HG02852 (cell line): ENCODE results near the gene SLC9A5.

ENCODE experiments used
- ATAC-seq: cut with Tn5 transposase; IDR thresholded peaks from one replicate; pipeline ENCODE4 v1.9.1; 2021; ENCODE audit warnings: mild to moderate bottlenecking, moderate library complexity; ENCODE audit not compliant: unreplicated experiment

SLC9A5 gene, protein sequence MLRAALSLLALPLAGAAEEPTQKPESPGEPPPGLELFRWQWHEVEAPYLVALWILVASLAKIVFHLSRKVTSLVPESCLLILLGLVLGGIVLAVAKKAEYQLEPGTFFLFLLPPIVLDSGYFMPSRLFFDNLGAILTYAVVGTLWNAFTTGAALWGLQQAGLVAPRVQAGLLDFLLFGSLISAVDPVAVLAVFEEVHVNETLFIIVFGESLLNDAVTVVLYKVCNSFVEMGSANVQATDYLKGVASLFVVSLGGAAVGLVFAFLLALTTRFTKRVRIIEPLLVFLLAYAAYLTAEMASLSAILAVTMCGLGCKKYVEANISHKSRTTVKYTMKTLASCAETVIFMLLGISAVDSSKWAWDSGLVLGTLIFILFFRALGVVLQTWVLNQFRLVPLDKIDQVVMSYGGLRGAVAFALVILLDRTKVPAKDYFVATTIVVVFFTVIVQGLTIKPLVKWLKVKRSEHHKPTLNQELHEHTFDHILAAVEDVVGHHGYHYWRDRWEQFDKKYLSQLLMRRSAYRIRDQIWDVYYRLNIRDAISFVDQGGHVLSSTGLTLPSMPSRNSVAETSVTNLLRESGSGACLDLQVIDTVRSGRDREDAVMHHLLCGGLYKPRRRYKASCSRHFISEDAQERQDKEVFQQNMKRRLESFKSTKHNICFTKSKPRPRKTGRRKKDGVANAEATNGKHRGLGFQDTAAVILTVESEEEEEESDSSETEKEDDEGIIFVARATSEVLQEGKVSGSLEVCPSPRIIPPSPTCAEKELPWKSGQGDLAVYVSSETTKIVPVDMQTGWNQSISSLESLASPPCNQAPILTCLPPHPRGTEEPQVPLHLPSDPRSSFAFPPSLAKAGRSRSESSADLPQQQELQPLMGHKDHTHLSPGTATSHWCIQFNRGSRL

DNA sequence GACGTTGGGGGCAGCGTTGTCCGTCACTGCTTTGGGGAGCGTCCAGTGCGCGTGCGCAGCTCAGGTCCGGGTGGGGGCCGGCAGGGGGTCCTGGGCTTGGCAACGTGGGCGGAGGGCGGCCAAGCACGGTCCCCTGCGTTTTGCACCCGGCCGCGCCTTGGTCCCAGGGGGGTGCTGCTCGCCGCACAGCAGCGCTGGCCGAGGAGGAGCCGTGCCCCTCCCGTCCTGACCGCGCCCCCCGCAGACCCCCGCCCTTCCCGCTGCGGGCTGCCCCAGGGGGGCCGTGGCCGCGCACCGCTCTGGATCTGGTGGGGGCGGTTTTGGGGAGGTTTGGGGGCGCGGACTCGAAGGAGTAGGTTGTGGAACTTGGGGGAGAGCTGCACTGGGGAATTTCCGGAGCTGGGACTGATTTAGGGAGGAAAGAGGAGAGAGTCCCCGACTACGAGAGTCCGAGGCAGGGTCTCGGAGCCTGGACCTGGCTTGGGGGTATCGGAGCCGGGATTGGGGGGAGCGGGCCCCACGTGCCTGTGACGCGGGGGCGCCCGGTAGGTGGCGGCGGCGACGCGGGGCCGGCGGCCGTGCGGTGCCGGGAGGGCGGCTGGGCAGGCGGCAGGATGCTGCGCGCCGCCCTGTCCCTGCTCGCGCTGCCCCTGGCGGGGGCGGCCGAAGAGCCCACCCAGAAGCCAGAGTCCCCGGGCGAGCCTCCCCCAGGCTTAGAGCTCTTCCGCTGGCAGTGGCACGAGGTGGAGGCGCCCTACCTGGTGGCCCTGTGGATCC, at the start of gene SLC9A5:
TSS of gene SLC9A5 (plus strand) at position 579 of the 777 bp plus-strand sequence. CDS start at position 615, 36 bp downstream.
- ATAC-seq, result no peak

DNA sequence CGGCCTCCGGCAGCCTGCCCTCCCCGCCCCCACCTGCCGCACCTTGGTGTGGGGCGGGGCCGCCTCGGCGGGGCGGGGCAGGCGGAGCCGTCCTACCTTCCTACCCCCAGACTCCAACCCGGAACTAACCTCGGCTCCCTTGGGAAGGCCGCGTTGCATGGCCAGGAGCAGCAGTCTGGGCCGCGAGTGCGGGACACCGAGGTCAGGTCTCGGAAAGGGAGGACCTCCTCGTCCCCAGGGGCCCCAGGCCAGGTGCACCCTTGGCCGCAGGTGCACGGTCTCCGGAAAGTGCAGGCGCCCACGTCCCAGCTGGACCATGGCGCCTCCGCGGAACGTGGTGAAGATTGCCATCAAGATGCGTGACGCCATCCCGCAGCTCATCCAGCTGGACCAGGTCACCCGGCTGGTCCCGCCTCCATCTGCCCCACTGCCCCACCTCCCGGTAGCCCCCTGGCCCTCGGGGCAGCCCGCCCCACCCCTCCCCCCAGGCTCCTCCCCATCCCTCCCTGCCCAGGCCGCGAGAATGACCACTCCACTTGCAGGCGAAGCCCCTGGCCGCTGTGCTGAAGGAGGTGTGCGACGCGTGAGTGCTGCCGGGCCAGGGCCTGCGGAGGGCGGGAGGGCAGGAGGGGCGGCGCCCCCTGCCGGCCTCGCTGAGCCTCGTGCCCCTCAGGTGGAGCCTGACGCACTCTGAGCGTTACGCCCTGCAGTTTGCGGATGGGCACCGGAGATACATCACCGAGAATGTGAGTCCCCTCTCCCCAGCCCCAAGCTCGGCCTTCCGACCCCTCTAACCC, 49.6 kb upstream of the SLC9A5 start, which contains the start of gene ELMO3:
TSS of gene ELMO3 (plus strand) at position 121 of the 797 bp plus-strand sequence. CDS start at position 317, 196 bp downstream.
- ATAC-seq, result no peak

DNA sequence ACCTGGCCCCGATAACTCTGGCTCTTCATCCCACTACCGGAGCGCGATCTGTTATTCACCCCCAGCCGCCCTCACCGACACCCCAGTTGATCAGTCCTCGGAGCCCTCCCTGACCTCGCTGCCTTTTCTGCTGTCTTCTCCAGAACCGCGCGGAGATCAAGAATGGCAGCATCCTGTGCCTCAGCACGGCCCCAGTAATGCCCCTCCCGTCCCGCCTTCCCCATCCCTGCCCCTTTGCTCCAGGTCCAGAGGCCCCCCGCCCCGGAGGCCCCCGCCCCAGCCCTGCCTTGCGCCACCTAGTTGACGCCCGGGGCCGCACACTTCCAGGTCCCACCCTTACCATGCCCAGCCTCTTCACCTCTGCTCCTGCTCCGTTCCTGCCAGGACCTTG, 49.0 kb upstream of the SLC9A5 start:
- no peak for ATAC-seq

DNA sequence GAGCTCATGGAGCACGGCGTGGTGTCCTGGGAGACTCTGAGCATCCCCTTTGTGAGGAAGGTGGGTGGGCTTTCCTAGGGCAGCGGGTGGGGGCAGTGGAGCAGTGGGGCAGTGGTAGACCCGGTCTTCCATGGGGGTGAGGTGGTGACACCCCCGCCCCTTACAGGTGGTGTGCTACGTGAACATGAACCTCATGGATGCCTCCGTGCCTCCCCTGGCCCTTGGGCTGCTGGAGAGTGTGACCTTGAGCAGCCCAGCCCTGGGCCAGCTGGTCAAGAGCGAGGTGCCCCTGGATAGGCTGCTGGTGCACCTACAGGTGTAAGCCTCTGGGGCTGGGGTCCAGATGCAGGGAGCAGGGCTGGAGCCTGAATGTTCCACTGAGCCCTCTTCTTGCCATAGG, 48.3 kb upstream of the SLC9A5 start:
- no peak for ATAC-seq

DNA sequence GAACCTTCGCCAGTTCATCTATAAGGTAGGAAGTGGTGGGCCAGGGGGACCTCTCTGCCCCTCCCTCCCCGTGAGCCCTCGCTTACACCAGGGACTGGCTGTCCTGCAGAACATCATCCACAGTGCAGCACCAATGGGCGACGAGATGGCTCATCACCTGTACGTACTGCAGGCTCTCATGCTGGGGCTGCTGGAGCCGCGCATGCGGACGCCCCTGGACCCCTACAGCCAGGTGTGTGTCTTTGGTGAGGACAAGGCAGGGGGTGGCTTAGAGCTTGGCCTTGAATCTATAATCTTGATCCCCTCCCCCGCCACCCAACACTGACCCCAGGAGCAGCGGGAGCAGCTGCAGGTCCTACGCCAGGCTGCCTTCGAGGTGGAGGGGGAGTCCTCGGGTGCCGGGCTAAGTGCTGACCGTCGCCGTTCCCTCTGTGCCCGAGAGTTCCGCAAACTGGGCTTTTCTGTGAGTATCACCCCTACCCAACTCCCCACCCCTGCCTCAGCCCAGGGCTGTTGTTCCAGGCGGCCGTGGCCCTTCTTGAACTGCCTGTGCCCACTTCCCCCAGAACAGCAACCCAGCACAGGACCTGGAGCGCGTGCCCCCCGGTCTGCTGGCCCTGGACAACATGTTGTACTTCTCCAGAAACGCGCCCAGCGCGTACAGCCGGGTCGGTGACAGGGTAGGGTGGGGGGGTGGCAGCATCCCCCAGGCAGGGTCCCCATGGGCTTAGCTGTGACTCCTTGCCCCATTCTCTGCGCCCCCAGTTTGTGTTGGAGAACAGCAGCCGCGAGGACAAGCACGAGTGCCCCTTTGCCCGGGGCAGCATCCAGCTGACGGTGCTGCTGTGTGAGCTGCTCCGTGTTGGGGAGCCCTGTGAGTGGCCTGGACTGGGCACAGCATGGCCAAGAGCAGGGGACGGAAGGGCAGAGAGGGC, 47.1 kb upstream of the SLC9A5 start:
- no peak for ATAC-seq

DNA sequence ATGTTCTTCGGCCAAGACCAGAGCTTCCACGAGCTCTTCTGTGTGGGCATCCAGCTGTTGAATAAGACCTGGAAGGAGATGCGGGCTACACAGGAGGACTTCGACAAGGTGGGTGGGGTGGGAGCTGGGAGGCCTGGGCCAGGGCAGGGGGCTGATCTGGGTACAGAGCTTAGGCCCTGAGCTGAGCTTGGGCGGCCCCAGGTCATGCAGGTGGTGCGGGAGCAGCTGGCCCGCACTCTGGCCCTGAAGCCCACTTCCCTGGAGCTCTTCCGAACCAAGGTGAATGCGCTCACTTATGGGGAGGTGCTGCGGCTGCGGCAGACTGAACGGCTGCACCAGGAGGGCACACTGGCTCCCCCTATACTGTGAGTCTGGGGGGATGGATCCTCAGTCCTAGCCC, 46.4 kb upstream of the SLC9A5 start:
- no peak for ATAC-seq

DNA sequence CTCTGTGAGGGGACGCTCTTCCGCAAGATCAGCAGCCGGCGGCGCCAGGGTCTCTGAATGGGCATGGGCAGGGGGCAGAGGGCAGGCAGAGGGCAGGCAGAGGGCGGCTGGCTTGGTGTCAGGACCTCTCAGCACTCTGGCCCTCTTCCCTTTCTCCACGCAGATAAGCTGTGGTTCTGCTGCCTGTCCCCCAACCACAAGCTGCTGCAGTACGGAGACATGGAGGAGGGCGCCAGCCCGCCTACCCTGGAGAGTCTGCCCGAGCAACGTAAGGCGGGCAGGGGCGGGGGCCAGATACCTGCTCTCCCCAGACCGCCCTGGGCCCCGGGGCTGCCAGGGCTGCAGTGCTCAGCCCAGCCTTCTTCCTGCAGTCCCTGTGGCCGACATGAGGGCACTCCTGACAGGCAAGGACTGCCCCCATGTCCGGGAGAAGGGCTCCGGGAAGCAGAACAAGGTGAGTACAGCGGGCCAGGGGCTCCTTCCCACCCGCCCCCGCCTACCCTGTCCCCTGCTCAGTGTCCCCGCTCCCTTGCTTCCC, 45.8 kb upstream of the SLC9A5 start:
- ATAC-seq, result no peak

DNA sequence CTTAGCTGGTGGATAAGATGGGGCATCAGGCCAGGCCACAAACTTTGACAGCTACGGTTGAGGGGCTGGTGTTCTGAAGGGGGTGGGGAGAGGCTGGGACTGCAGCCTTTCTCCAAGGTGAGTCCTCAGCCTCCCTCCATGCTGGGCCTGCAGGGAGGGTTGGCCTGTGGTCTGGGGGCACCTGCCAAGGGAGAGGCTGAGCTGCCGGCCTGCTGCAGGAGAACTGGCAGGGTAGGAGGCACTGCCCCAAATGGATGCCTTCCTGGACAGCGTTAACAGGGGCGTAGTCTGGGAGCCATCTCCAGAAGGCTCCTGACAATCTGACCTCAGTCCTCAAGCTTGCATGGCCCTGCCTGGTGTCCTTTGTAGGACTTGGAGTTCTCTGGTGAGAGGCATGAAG, 44.7 kb upstream of the SLC9A5 start:
- no peak for ATAC-seq

DNA sequence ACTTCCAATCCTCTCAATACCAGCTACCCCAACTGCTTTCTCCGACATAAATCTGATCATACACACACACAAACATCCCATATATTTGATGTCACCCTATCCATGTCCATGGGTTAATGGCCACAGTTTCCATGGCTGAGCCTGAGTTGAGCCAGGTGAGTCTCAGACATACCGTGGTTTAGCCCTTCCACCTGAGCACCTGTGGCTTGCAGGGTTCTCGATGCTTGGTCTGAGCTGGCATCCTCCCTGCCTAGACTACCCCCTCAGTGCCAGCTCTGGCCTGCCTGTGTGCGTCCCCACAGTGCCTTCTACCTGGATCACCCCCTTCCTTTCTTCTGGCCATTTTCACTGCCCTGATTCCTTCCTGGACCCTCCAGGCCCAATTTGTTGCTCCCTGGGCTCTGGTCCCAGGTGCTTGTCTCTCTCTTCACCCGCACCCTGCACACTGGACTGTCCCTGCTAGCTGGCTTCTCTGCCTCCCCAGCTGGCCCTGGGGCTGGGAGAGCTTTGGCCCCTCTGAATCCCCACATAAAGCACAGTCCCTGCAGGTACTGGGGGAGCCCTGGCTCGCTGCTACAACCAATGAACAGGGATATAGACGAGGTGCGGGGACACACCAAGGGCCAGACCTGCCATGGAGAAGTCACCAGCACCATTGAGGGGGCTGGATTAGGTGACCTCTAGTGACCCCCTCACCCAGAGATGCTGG, 42.5 kb upstream of the SLC9A5 start:
- ATAC-seq, result no peak

DNA sequence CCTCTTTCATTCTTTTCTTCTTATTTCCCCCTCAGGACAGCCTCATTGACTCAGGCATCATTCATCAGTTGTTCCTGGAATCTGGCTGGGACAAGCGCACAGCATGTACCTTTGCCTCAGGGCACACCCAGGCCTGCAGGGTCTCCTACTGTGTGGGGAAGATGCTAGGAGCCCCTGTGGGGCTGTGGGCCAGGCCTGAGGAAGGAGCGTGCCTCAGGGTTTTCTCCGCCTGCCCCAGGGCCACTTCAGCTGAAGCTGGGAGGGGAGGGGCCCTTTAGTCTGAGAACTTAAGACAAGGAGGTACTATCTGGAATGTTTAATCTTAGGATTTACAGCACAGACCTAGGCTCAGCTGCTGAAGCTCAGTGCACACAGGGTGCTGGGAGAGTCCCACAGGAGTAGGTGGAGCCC, 41.9 kb upstream of the SLC9A5 start:
- no peak for ATAC-seq

DNA sequence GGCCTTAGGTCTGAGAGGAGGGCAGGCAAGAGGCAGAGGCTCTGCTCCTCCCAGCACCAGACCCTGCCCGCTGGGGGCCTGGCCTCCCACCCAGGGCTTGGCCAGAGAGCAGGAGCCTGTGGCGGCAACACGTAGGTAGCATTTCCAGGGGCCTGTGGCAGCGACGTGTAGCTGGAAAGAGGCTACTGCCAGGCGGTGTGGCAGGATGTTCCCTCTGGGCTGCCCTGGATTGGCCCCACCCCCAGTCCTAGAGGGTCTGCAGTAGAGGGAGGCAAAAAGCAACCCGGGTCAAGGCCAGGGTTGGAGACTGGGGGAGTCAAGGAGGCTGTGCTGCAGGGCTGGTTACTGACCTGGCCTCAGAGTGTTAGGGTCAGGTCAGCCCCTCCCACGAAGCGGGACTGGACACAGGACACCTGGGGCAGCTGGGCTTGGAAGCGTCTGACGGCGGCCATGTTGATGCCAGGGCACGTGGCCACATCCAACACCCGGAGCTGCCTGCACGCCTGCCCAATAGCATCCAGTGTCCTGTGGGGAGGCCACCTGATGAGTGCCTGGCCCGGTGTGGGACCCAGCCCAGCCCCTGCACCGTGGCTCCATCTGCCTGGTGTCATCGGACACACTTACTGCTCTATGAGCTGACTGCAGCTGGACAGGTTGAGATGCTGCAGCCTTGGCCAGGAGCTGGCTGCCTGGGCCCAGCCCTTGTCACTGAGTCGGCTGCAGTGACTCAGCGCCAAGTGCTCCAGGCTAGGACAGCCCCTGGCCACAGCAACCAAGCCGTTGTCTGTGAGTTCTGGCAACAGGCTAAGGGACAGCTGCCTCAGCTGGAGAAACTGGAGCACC, 41.3 kb upstream of the SLC9A5 start:
- no peak for ATAC-seq

DNA sequence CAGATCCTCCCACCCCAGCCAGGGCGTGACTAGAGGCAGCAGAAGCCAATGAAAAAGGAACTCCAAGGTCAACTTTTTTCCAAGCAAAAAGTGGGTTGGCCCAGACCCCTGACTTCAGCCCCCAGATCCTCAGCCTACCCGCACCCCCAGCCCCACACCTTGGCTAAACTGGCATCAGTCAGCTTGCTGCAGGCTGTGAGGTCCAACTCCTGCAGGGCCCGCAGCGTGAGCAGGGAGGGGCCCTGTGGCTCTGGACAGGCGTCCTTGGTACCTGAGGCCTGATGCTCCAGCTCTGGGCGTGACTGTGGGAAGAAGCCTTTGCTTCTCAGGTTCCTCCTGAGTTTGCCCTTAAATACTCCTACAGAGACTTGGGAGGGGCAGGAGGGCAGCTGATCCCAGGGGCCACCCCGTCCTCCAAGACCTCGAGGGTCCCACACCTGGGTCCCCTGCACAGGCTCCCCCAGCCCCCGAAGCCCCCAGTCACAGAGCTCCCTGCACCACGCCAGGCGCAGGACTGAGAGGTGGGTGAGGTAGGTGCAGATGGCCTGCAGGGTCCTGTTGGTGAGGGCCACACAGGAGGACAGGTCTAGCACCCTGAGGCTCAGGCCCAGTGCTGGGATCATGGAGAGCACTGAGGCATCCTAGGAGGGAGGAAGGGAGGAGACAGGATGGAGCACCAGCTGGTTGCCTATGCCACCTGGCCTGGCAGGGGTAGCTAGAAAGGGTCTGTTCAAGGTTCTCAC, 40.5 kb upstream of the SLC9A5 start:
- no peak for ATAC-seq

DNA sequence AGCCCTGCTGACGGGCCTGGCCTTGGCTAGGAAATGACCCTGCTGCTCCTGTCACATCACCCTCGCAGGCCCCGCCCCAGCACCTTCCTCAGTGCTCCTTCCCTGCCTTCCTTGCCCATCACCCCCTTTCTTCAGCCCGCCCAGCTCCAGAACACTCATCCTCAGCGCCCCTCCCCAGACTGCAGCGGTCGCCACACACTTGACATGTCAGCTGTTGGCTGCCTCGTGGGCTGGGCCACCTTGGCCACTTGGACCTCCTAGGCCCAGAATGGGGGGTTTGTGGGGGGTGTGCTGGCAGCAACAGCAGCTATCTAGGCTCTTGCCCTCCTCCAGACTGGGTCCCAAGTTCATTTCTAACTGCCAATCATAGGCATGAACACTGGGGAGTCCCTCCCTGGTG, 39.2 kb upstream of the SLC9A5 start:
- ATAC-seq, result no peak

DNA sequence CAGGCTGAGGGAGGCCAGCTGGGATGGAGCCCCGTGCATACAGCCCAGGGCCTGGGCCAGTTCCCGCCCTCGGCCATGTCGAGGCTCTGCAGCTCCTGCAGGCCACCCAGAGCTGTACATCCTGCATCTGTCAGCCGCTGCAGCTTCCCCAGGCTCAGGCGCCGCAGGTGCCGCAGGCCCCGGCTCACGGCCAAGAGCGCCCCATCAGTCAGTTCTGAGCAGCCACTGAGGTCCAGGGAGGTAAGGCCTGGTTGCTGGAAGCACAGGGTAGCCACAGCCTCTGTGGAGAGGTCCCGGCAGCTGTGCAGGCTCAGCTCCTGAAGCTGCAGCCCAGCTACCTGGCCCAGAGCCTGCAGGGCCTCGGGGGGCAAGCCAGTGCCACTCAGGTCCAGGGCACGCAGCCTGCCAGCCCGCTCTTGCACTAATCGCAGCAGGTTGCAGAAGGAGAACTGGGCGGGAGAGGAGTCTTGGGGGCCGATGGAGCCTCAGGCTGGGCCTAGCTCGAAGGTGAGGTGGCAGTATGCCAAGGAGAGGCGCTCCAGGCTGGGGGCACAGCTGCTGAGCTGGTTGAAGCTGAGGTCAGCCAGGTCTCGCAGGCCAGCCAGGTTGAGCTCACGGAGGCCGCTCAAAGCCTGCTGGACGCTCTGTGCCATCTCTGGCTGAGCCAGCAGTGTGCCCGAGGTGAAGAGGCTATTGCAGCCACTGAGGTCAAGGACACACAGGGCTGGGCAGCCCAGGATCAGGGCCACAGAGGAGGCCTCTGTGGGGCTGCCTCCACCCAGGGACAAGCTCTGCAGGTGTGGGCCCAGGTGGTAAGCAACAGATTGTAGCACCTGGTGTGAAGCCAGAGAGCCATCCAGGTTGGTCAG, 38.5 kb upstream of the SLC9A5 start:
- no peak for ATAC-seq

DNA sequence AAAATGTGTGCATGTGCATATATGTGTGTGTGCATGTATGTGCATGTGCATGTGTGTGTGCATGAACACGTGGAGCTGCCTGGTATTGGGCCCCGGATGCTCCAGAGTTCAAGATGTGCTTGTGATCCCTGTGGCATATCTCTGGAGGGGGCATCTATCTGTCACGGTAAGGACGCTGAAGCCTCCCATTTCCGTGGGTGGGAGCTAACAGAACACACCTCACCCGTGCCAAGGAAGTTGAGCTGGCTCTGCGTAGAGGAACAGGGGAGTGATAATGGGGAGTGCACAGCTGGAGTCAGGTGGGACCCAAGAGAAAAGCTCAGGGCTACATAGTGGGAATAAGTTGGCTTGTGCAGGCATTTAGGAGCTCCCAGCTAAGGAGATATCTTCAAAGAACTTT, 37.1 kb upstream of the SLC9A5 start:
- no peak for ATAC-seq

DNA sequence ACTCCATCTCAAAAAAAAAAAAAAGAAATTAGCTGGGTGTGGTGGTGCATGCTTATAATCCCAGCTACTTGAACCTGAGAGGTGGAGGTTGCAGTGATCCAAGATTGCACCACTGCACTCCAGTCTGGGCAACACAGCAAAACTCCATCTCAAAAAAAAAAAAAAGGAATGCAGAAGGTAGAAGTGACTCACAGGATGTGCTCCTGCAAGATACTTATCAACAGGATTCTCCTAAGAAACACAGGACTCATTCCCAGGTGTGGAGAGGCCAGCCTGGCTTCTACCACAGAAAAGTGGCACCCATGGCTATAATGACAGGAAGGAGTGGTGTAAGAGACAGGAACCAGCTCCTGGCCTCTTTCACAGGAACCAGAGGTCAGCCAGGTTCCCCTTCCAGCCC, 36.0 kb upstream of the SLC9A5 start:
- no peak for ATAC-seq
